ENCODE results near the gene PTPRD. TPM values are rescaled to one million over a fixed set of nuclear protein-coding genes. Genes with fewer than 3 reads are reported as not detected.

PTPRD gene
- total RNA-seq, 1 experiment from 2014 or later = 1.8 TPM

- no peak for DNase-seq
- no peak overlapping the region for H3K4me3 Mint-ChIP-seq (ENCODE audit: low read depth, unreplicated experiment)
- no peak overlapping the region for H3K27ac Mint-ChIP-seq (ENCODE audit: unreplicated experiment)
- intact Hi-C loops (cut with micrococcal nuclease; ENCODE audit: unreplicated experiment) = no loop called here
- CTCF ChIA-PET = no interaction called here
- BruUV-seq (replicated peaks) = no TSS peak
- no peaks in the 10 kb centered on the region for H3K4me1 Mint-ChIP-seq (ENCODE audit: low read depth, unreplicated experiment)
- no peaks in the 10 kb centered on the region for H3K27me3 Mint-ChIP-seq (ENCODE audit: unreplicated experiment)
- no peaks in the 10 kb centered on the region for H3K9me3 Mint-ChIP-seq (ENCODE audit: low read depth, unreplicated experiment)
- no peak for TF ChIP-seq CTCF (IDR thresholded peaks at IDR 0.05; ENCODE audit: unreplicated experiment)
- no peaks in the 10 kb centered on the region for H3K36me3 Mint-ChIP-seq (ENCODE audit: insufficient read depth, unreplicated experiment)
Observed at GRCh38 chr9:8574846-8575245, 2038.0 kb downstream of the PTPRD start.

- H3K27me3 Mint-ChIP-seq (ENCODE audit: unreplicated experiment) = no peaks in the 10 kb centered on the region
- no peak overlapping the region for H3K27ac Mint-ChIP-seq (ENCODE audit: unreplicated experiment)
- no peaks in the 10 kb centered on the region for H3K36me3 Mint-ChIP-seq (ENCODE audit: insufficient read depth, unreplicated experiment)
- intact Hi-C loops (cut with micrococcal nuclease; ENCODE audit: unreplicated experiment) = no loop called here
- CTCF ChIA-PET = no interaction called here
- no peak for TF ChIP-seq CTCF (IDR thresholded peaks at IDR 0.05; ENCODE audit: unreplicated experiment)
- BruUV-seq (replicated peaks) = no TSS peak
- no peak for DNase-seq
- no peaks in the 10 kb centered on the region for H3K4me1 Mint-ChIP-seq (ENCODE audit: low read depth, unreplicated experiment)
- H3K4me3 Mint-ChIP-seq (ENCODE audit: low read depth, unreplicated experiment) = no peak overlapping the region
- no peaks in the 10 kb centered on the region for H3K9me3 Mint-ChIP-seq (ENCODE audit: low read depth, unreplicated experiment)
Observed at GRCh38 chr9:8572209-8572608, 2040.6 kb downstream of the PTPRD start.

GRCh38 chr9:8571643-8572042 is 2041.2 kb downstream of the PTPRD start:
- H3K27ac Mint-ChIP-seq (ENCODE audit: unreplicated experiment) = no peak overlapping the region
- H3K4me1 Mint-ChIP-seq (ENCODE audit: low read depth, unreplicated experiment) = no peaks in the 10 kb centered on the region
- BruUV-seq (replicated peaks) = no TSS peak
- H3K4me3 Mint-ChIP-seq (ENCODE audit: low read depth, unreplicated experiment) = no peak overlapping the region
- no peaks in the 10 kb centered on the region for H3K36me3 Mint-ChIP-seq (ENCODE audit: insufficient read depth, unreplicated experiment)
- no peak for TF ChIP-seq CTCF (IDR thresholded peaks at IDR 0.05; ENCODE audit: unreplicated experiment)
- no peaks in the 10 kb centered on the region for H3K27me3 Mint-ChIP-seq (ENCODE audit: unreplicated experiment)
- DNase-seq = no peak
- intact Hi-C loops (cut with micrococcal nuclease; ENCODE audit: unreplicated experiment) = no loop called here
- H3K9me3 Mint-ChIP-seq (ENCODE audit: low read depth, unreplicated experiment) = no peaks in the 10 kb centered on the region
- CTCF ChIA-PET = no interaction called here

GRCh38 chr9:8570776-8571175 is 2042.0 kb downstream of the PTPRD start:
- no TSS peak for BruUV-seq (replicated peaks)
- Mint-ChIP-seq H3K27me3 (ENCODE audit: unreplicated experiment) (no peaks in the 10 kb centered on the region), H3K27ac (ENCODE audit: unreplicated experiment) (no peak overlapping the region), H3K4me3 (ENCODE audit: low read depth, unreplicated experiment) (no peak overlapping the region), H3K36me3 (ENCODE audit: insufficient read depth, unreplicated experiment) (no peaks in the 10 kb centered on the region), H3K4me1 (ENCODE audit: low read depth, unreplicated experiment) (no peaks in the 10 kb centered on the region), H3K9me3 (ENCODE audit: low read depth, unreplicated experiment) (no peaks in the 10 kb centered on the region)
- CTCF ChIA-PET = no interaction called here
- TF ChIP-seq CTCF (IDR thresholded peaks at IDR 0.05; ENCODE audit: unreplicated experiment) = no peak
- intact Hi-C loops (cut with micrococcal nuclease; ENCODE audit: unreplicated experiment) = no loop called here
- DNase-seq = no peak

- H3K36me3 Mint-ChIP-seq (ENCODE audit: insufficient read depth, unreplicated experiment) = no peaks in the 10 kb centered on the region
- no peak overlapping the region for H3K4me3 Mint-ChIP-seq (ENCODE audit: low read depth, unreplicated experiment)
- no peaks in the 10 kb centered on the region for H3K27me3 Mint-ChIP-seq (ENCODE audit: unreplicated experiment)
- no peak for TF ChIP-seq CTCF (IDR thresholded peaks at IDR 0.05; ENCODE audit: unreplicated experiment)
- intact Hi-C loops (cut with micrococcal nuclease; ENCODE audit: unreplicated experiment) = no loop called here
- no TSS peak for BruUV-seq (replicated peaks)
- H3K27ac Mint-ChIP-seq (ENCODE audit: unreplicated experiment) = no peak overlapping the region
- CTCF ChIA-PET = no interaction called here
- H3K9me3 Mint-ChIP-seq (ENCODE audit: low read depth, unreplicated experiment) = no peaks in the 10 kb centered on the region
- DNase-seq = no peak
- no peaks in the 10 kb centered on the region for H3K4me1 Mint-ChIP-seq (ENCODE audit: low read depth, unreplicated experiment)
Observed at GRCh38 chr9:8569823-8570222, 2043.0 kb downstream of the PTPRD start.

Measured in Calu3 (cell line).